Spinal cord (tissue), 10 donors: ENCODE data around the gene ADK. TPM values are rescaled to one million over a fixed set of nuclear protein-coding genes. Genes with fewer than 3 reads are reported as not detected.
A peak's percentile ranks its signal among the peaks of the same experiment; 100 is the strongest.

Experiments
- DNase-seq, 6 donors: peaks; one replicate each; pipeline versions ENCODE4 v3.0.0 to v3.0.0-alpha.2; 2013 to 2015; ENCODE audit warnings: low spot score in 6 of 6, low read depth in 4 of 6
- H3K27ac ChIP-seq: one replicate; pipeline ENCODE4 v1.5.1; 2013; ENCODE audit warnings: low read depth, low read length, control low read depth
- H3K27me3 ChIP-seq: one replicate; pipeline ENCODE4 v1.6.1; 2013; ENCODE audit warnings: low read length; ENCODE audit not compliant: control insufficient read depth, insufficient read depth
- H3K36me3 ChIP-seq: one replicate; pipeline ENCODE4 v1.6.1; 2013; ENCODE audit warnings: low read length; ENCODE audit not compliant: control insufficient read depth, insufficient read depth
- H3K4me1 ChIP-seq: one replicate; pipeline ENCODE4 v1.6.1; 2013; ENCODE audit warnings: low read length; ENCODE audit not compliant: control insufficient read depth, insufficient read depth
- H3K4me3 ChIP-seq: one replicate; pipeline ENCODE4 v1.5.1; 2013; ENCODE audit warnings: low read depth, low read length, control low read depth
- H3K9me3 ChIP-seq: one replicate; pipeline ENCODE4 v1.6.1; 2013; ENCODE audit warnings: low read length; ENCODE audit not compliant: control insufficient read depth, insufficient read depth
- WGBS: methylation state at CpG from one replicate; pipeline ENCODE4 v1.1.5; 2013; ENCODE audit warnings: missing lambda C conversion rate; ENCODE audit not compliant: insufficient coverage; 5-methylcytosine and 5-hydroxymethylcytosine counted together
- long read RNA-seq, 4 donors: transcript quantifications; one replicate each; lab custom pipeline, GENCODE V29; 2026
- polyA plus RNA-seq, 2 donors: library from polyadenylated mRNA; unstranded; fragments of 120-200 nt; gene quantifications; one replicate each; pipeline ENCODE4 v1.2.1, GENCODE V29; 2013; ENCODE audit not compliant: insufficient read length in 2 of 2
- total RNA-seq, 2 donors: library from RNA; depleted of rRNA in 1 of 2; stranded (reverse); fragments of 120-200 nt in 1 of 2; fragments of >200 nt in 1 of 2; gene quantifications; one replicate each; pipeline versions ENCODE4 v1.2.3 to v1.2.4, GENCODE V29; 2013 to 2014
- donor health status: healthy.

ADK gene
- total RNA-seq (10 to 100 TPM; 50.7 to 58.9 TPM), polyA plus RNA-seq (10 to 100 TPM; 46.9 to 51.4 TPM)
- long read RNA-seq, donor 1, transcript ADK-202 (11 exons, 2,083 nt), result major isoform, 11 of 26 reads
- long read RNA-seq, donor 1, transcript ADK-201 (11 exons, 1,169 nt), result minor isoform, 10 of 26 reads
- long read RNA-seq, donor 1, partial matches to known transcripts, result 5 of 26 reads
- long read RNA-seq, donor 1, other reads (novel, unspliced or antisense), result 0 of 26 reads
- long read RNA-seq, donor 2, partial matches to known transcripts, result 0 of 6 reads
- long read RNA-seq, donor 2, other reads (novel, unspliced or antisense), result 0 of 6 reads
- long read RNA-seq, donor 3, partial matches to known transcripts, result 0 of 6 reads
- long read RNA-seq, donor 3, other reads (novel, unspliced or antisense), result 0 of 6 reads
- long read RNA-seq, donor 4, transcript ADK-201 (11 exons, 1,169 nt), result major isoform, 7 of 17 reads
- long read RNA-seq, donor 4, partial matches to known transcripts, result 6 of 17 reads
- long read RNA-seq, donor 4, other reads (novel, unspliced or antisense), result 0 of 17 reads

DNA sequence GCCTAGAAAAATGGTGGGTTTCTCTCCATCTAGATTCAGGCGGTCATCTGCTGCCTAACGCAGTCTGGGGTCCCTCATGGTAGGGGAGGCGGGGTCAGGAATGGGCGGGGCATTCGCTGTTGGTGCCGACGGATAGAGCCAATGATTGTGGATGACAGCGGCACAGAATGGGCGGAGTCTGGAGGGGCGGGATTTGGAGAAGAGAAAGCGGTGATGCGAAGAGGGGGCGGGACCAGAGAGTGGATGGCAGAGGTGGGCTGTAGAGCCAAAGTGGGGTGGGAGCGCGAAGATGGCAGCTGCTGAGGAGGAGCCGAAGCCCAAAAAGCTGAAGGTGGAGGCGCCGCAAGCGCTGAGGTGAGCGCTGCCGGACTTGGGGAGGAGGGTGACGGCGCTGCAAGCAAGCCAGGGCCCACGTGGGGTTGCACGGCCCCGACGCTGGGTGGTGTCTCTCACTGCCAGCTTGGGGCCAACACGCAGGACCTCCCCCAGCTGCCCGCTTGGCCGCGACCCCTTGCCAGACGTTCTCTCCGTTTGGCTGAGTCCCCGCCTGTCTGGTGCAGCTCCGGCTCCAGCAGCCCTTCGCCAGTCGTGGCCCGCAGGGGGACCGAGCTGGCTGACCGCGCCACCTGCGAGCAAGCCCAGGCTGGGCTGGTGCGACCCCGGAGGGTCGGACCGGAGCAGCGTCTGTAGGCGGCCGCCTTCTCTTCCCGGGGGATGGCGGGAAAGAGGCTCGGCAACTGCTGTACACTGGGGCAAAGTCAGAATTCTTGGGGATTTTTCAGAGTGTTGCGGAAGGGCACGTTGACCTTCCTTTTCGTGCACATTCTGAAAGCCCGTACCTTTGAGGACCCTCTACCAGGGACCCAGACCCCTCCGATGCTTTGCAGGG, at the start of gene ADK:
TSS of gene ADK (plus strand) at position 232 of the 889 bp plus-strand sequence. CDS start at position 290, 58 bp downstream.
- peak within 1 kb of the TSS; percentile 96 for H3K27ac ChIP-seq
- H3K36me3 ChIP-seq, result peaks cover 3% of the 10 kb centered on the region
- no peaks in the 10 kb centered on the region for H3K9me3 ChIP-seq
- DNase-seq, result peak in 5 of 6 donors; percentile 99 to 100 (median 99)
- H3K4me1 ChIP-seq, result peaks cover 6% of the 10 kb centered on the region
- peak within 1 kb of the TSS; percentile 98 for H3K4me3 ChIP-seq
- H3K27me3 ChIP-seq, result no peaks in the 10 kb centered on the region
- WGBS, result under 1% methylated on average over 53 of the region's 57 CpGs

GRCh38 chr10:74103560-74104258, 47.3 kb upstream of the ADK start:
- peaks cover 43% of the 10 kb centered on the region for H3K36me3 ChIP-seq
- WGBS, result 54% methylated on average over 7 of the region's 11 CpGs

DNA sequence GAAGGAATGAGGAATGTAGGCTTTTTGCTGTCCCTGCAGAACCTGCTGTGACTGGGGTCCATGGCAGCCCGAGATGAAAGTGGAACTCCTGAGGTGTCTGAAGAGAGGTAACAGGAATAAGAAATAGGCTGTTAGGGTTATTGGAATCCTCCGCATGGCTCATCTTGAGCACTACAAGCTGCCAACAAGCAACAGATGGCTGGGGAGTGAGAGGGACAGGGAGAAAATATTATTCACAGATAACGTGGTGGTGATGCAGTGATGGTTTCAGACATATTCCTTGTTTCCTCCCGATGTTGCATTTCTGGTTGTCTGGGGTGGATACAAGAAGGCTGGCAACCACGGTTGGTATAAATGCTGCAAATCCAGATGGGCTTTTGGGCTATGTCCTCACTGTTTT, 46.5 kb upstream of the ADK start:
- Histone ChIP-seq H3K27me3 (no peaks in the 10 kb centered on the region), H3K4me1 (peaks cover 3% of the 10 kb centered on the region), H3K27ac (no peak overlapping the region), H3K36me3 (peaks cover 48% of the 10 kb centered on the region), H3K9me3 (no peaks in the 10 kb centered on the region), H3K4me3 (no peak overlapping the region)
- 87% methylated on average over 5 of the region's 5 CpGs for WGBS
- no peak for DNase-seq

More at GRCh38 chr10:74103560-74104258, 47.3 kb upstream of the ADK start:
- H3K27ac ChIP-seq, result peak overlapping the region; percentile 37
- H3K4me1 ChIP-seq, result peaks cover 3% of the 10 kb centered on the region
- no peaks in the 10 kb centered on the region for H3K27me3 ChIP-seq
- H3K4me3 ChIP-seq, result no peak overlapping the region
- H3K9me3 ChIP-seq, result no peaks in the 10 kb centered on the region
- peak in 2 of 6 donors; percentile 38 to 73 for DNase-seq

- peaks cover 48% of the 10 kb centered on the region for H3K36me3 ChIP-seq
- no peaks in the 10 kb centered on the region for H3K27me3 ChIP-seq
- H3K4me1 ChIP-seq, result peaks cover 3% of the 10 kb centered on the region
- WGBS, result 45% methylated on average over 5 of the region's 8 CpGs
- H3K27ac ChIP-seq, result no peak overlapping the region
- no peak overlapping the region for H3K4me3 ChIP-seq
- no peak for DNase-seq
- no peaks in the 10 kb centered on the region for H3K9me3 ChIP-seq
These were observed 46.0 kb upstream of the ADK start for GRCh38 chr10:74104996-74105395.

GRCh38 chr10:74107391-74107790, 43.6 kb upstream of the ADK start:
- Histone ChIP-seq H3K27ac (no peak overlapping the region), H3K36me3 (peaks cover 47% of the 10 kb centered on the region), H3K9me3 (no peaks in the 10 kb centered on the region), H3K4me1 (peaks cover 5% of the 10 kb centered on the region), H3K27me3 (no peaks in the 10 kb centered on the region), H3K4me3 (no peak overlapping the region)
- WGBS, result 82% methylated on average over 3 of the region's 4 CpGs
- DNase-seq, result no peak

DNA sequence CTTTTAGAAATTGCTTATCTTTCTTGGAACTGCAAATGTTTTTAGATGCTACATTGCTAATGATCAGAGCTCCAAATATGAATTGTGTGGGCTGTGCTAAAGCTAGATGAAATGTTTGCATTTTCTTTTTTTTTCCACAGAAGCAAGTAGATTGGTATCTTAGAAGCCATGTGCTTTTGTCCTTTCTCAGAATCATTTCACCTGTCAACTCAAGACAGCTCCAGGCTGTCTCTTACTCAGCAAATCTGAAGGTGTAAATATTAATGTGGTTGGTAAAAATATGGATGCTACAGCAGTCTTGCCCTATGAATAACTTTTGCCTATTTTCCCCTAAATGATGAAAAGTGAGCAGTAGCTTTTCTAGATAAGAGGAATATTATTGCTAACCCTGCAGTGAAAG, 41.6 kb upstream of the ADK start:
- no peak for DNase-seq
- Histone ChIP-seq H3K36me3 (peaks cover 49% of the 10 kb centered on the region), H3K27me3 (no peaks in the 10 kb centered on the region), H3K9me3 (no peaks in the 10 kb centered on the region), H3K4me3 (no peak overlapping the region), H3K27ac (no peak overlapping the region), H3K4me1 (peaks cover 15% of the 10 kb centered on the region)

GRCh38 chr10:74110120-74110519, 40.9 kb upstream of the ADK start:
- WGBS, result 71% methylated on average over 1 of the region's 1 CpG
- H3K36me3 ChIP-seq, result peaks cover 54% of the 10 kb centered on the region
- no peak for DNase-seq

DNA sequence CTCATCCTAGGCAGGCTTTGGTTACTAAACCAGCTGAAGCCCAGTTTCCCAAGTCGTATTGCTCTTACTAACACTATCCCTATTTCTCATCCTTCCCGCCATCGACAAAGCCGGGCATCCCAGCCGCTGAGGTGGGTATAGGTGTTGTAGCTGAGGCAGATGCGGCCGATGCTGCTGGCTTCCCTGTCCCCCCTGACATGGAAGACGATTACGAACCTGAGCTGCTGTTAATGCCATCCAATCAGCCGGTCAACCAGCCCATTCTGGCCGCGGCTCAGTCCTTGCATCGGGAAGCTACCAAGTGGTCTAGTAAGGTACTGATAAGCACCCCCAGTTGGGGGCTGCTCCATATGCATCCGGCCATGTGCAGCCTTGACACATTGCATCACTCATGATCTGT, 39.2 kb upstream of the ADK start:
- Histone ChIP-seq H3K27me3 (no peaks in the 10 kb centered on the region), H3K27ac (no peak overlapping the region), H3K36me3 (peaks cover 44% of the 10 kb centered on the region)

More at GRCh38 chr10:74110120-74110519, 40.9 kb upstream of the ADK start:
- Histone ChIP-seq H3K9me3 (no peaks in the 10 kb centered on the region), H3K27ac (no peak overlapping the region), H3K4me1 (peaks cover 18% of the 10 kb centered on the region), H3K27me3 (no peaks in the 10 kb centered on the region), H3K4me3 (no peak overlapping the region)

DNA sequence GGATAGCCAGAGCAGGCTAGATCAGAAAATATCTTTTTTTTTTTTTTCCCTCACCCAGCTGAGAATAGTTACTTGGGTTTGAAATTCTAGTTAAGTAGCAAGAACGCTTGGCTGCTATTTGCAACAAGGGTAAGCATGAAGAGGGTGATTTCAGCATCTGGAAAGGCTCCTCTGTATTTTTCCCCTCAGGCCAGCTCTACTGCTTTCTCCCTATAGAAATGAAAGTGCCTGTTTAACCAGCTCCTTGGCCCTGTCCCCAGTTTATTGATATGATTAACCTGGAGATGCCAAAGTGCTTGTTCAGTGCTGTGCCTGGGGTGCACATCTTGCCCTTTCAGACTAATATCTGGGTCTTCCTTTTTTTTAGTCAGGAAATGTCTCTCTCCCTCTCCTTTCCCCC, 37.5 kb upstream of the ADK start:
- Histone ChIP-seq H3K4me3 (no peak overlapping the region), H3K36me3 (peaks cover 45% of the 10 kb centered on the region), H3K9me3 (no peaks in the 10 kb centered on the region), H3K27ac (peak overlapping the region; percentile 48), H3K27me3 (no peaks in the 10 kb centered on the region), H3K4me1 (peaks cover 18% of the 10 kb centered on the region)
- DNase-seq, result peak in 3 of 6 donors; percentile 15 to 33 (median 26)
- no CpG with 5 or more reads among the region's 1 CpG for WGBS

More for the DNA sequence above, 39.2 kb upstream of the ADK start:
- DNase-seq, result no peak
- 98% methylated on average over 9 of the region's 14 CpGs for WGBS
- H3K9me3 ChIP-seq, result no peaks in the 10 kb centered on the region
- no peak overlapping the region for H3K4me3 ChIP-seq
- peaks cover 18% of the 10 kb centered on the region for H3K4me1 ChIP-seq
